ENCODE measurements around the gene HIF1A.
"Not testable (repeated sequence)": the region's sequence is repeated elsewhere in the genome, so short reads cannot be mapped to it uniquely, and the experiment has no call there.

The HIF1A gene

GRCh38 chr14:61739133-61739532 lies 43.8 kb downstream of the HIF1A start:
- Histone ChIP-seq H3K4me3 (ENCODE audit: low read depth, low read length) (no peak overlapping the region), H3K27ac (ENCODE audit: low read depth, low read length) (no peak overlapping the region), H3K9ac (ENCODE audit: low read length) (no peak overlapping the region), H2BK12ac (ENCODE audit: low read length) (no peak overlapping the region), H2AK5ac (ENCODE audit: low read length) (no peak overlapping the region), H3K36me3 (ENCODE audit: control insufficient read depth in 1 of 2, insufficient read depth in 2 of 2, low read length in 2 of 2) (peaks cover 25 to 45% of the 10 kb centered on the region in 2 experiments), H3K9me3 (ENCODE audit: insufficient read depth, low read depth, low read length) (no peaks in the 10 kb centered on the region), H3K27me3 (ENCODE audit: insufficient read depth, low read length) (no peaks in the 10 kb centered on the region), H3K79me2 (ENCODE audit: control insufficient read depth, insufficient read depth, low read length, poor library complexity) (no peaks in the 10 kb centered on the region), H3K4ac (ENCODE audit: low read depth, low read length) (no peak overlapping the region), H3K14ac (ENCODE audit: low read length) (no peak overlapping the region), H4K12ac (ENCODE audit: low read depth, low read length) (no peak overlapping the region), H2BK120ac (ENCODE audit: insufficient read depth, low read length, poor library complexity) (no peak overlapping the region), H4K8ac (ENCODE audit: low read depth, low read length) (no peak overlapping the region), H3K79me1 (ENCODE audit: low read length) (no peaks in the 10 kb centered on the region), H3K23ac (ENCODE audit: low read length) (no peak overlapping the region), H2AFZ (ENCODE audit: insufficient read depth, low read length, poor library complexity) (no peak overlapping the region), H3K18ac (ENCODE audit: low read length) (no peak overlapping the region), H3K4me2 (ENCODE audit: low read length) (no peak overlapping the region), H2BK5ac (ENCODE audit: low read depth, low read length, poor library complexity) (no peak overlapping the region), H4K91ac (ENCODE audit: low read depth, low read length) (no peak overlapping the region), H3K4me1 (ENCODE audit: control insufficient read depth in 1 of 2, insufficient read depth in 2 of 2, low read length in 2 of 2) (no peaks in the 10 kb centered on the region)
- no peak for DNase-seq

- H3K79me2 ChIP-seq (ENCODE audit: control insufficient read depth, insufficient read depth, low read length, poor library complexity), result no peaks in the 10 kb centered on the region
- peaks cover 36 to 45% of the 10 kb centered on the region in 2 experiments for H3K36me3 ChIP-seq (ENCODE audit: control insufficient read depth in 1 of 2, insufficient read depth in 2 of 2, low read length in 2 of 2)
- H2AFZ ChIP-seq (ENCODE audit: insufficient read depth, low read length, poor library complexity), result no peak overlapping the region
- H3K9ac ChIP-seq (ENCODE audit: low read length), result no peak overlapping the region
- no peak overlapping the region for H3K4me2 ChIP-seq (ENCODE audit: low read length)
- no peak overlapping the region for H2AK5ac ChIP-seq (ENCODE audit: low read length)
- no peak overlapping the region for H2BK5ac ChIP-seq (ENCODE audit: low read depth, low read length, poor library complexity)
- no peak overlapping the region for H3K27ac ChIP-seq (ENCODE audit: low read depth, low read length)
- no peak for DNase-seq
- no peak overlapping the region for H4K12ac ChIP-seq (ENCODE audit: low read depth, low read length)
- no peak overlapping the region for H3K23ac ChIP-seq (ENCODE audit: low read length)
- H4K8ac ChIP-seq (ENCODE audit: low read depth, low read length), result no peak overlapping the region
- no peaks in the 10 kb centered on the region for H3K79me1 ChIP-seq (ENCODE audit: low read length)
- H2BK120ac ChIP-seq (ENCODE audit: insufficient read depth, low read length, poor library complexity), result no peak overlapping the region
- no CpG with 5 or more reads among the region's 6 CpGs for WGBS (ENCODE audit: extremely low coverage, insufficient coverage, insufficient read length)
- no peak overlapping the region for H2BK12ac ChIP-seq (ENCODE audit: low read length)
- H3K4ac ChIP-seq (ENCODE audit: low read depth, low read length), result no peak overlapping the region
- H3K14ac ChIP-seq (ENCODE audit: low read length), result no peak overlapping the region
- no peak overlapping the region for H4K91ac ChIP-seq (ENCODE audit: low read depth, low read length)
- no peaks in the 10 kb centered on the region for H3K4me1 ChIP-seq (ENCODE audit: control insufficient read depth in 1 of 2, insufficient read depth in 2 of 2, low read length in 2 of 2)
- no peak overlapping the region for H3K4me3 ChIP-seq (ENCODE audit: low read depth, low read length)
- no peak overlapping the region for H3K18ac ChIP-seq (ENCODE audit: low read length)
- no peaks in the 10 kb centered on the region for H3K9me3 ChIP-seq (ENCODE audit: insufficient read depth, low read depth, low read length)
- no peaks in the 10 kb centered on the region for H3K27me3 ChIP-seq (ENCODE audit: insufficient read depth, low read length)
Measured at GRCh38 chr14:61742371-61742770, 47.1 kb downstream of the HIF1A start.

- Histone ChIP-seq H3K79me2 (ENCODE audit: control insufficient read depth, insufficient read depth, low read length, poor library complexity) (no peaks in the 10 kb centered on the region), H2BK5ac (ENCODE audit: low read depth, low read length, poor library complexity) (no peak overlapping the region), H3K23ac (ENCODE audit: low read length) (no peak overlapping the region), H4K91ac (ENCODE audit: low read depth, low read length) (no peak overlapping the region), H3K18ac (ENCODE audit: low read length) (no peak overlapping the region), H3K9me3 (ENCODE audit: insufficient read depth, low read depth, low read length) (no peaks in the 10 kb centered on the region), H4K12ac (ENCODE audit: low read depth, low read length) (no peak overlapping the region), H3K27ac (ENCODE audit: low read depth, low read length) (no peak overlapping the region), H2BK12ac (ENCODE audit: low read length) (no peak overlapping the region), H4K8ac (ENCODE audit: low read depth, low read length) (no peak overlapping the region), H3K4me3 (ENCODE audit: low read depth, low read length) (no peak overlapping the region), H3K27me3 (ENCODE audit: insufficient read depth, low read length) (no peaks in the 10 kb centered on the region), H2AFZ (ENCODE audit: insufficient read depth, low read length, poor library complexity) (no peak overlapping the region), H3K79me1 (ENCODE audit: low read length) (no peaks in the 10 kb centered on the region), H3K4me1 (ENCODE audit: control insufficient read depth in 1 of 2, insufficient read depth in 2 of 2, low read length in 2 of 2) (no peaks in the 10 kb centered on the region), H3K9ac (ENCODE audit: low read length) (no peak overlapping the region), H3K4me2 (ENCODE audit: low read length) (no peak overlapping the region), H3K4ac (ENCODE audit: low read depth, low read length) (no peak overlapping the region), H3K36me3 (ENCODE audit: control insufficient read depth in 1 of 2, insufficient read depth in 2 of 2, low read length in 2 of 2) (peaks cover 30 to 34% of the 10 kb centered on the region in 2 experiments), H2AK5ac (ENCODE audit: low read length) (no peak overlapping the region), H2BK120ac (ENCODE audit: insufficient read depth, low read length, poor library complexity) (no peak overlapping the region), H3K14ac (ENCODE audit: low read length) (no peak overlapping the region)
- WGBS (ENCODE audit: extremely low coverage, insufficient coverage, insufficient read length), result no CpG with 5 or more reads among the region's 5 CpGs
- DNase-seq, result no peak
Measured at GRCh38 chr14:61744238-61744637, 48.9 kb downstream of the HIF1A start.

- not testable (repeated sequence) for H3K4me2 ChIP-seq (ENCODE audit: low read length); H3K4me3 ChIP-seq (ENCODE audit: low read depth, low read length); H2BK12ac ChIP-seq (ENCODE audit: low read length); H3K27me3 ChIP-seq (ENCODE audit: insufficient read depth, low read length); H3K14ac ChIP-seq (ENCODE audit: low read length); H3K27ac ChIP-seq (ENCODE audit: low read depth, low read length); H2BK5ac ChIP-seq (ENCODE audit: low read depth, low read length, poor library complexity); H3K9me3 ChIP-seq (ENCODE audit: insufficient read depth, low read depth, low read length); H3K23ac ChIP-seq (ENCODE audit: low read length); DNase-seq; H2BK120ac ChIP-seq (ENCODE audit: insufficient read depth, low read length, poor library complexity); H3K9ac ChIP-seq (ENCODE audit: low read length); H3K79me2 ChIP-seq (ENCODE audit: control insufficient read depth, insufficient read depth, low read length, poor library complexity); H3K79me1 ChIP-seq (ENCODE audit: low read length); H2AK5ac ChIP-seq (ENCODE audit: low read length); H3K4ac ChIP-seq (ENCODE audit: low read depth, low read length); H3K4me1 ChIP-seq (ENCODE audit: control insufficient read depth in 1 of 2, insufficient read depth in 2 of 2, low read length in 2 of 2); H3K18ac ChIP-seq (ENCODE audit: low read length); H4K12ac ChIP-seq (ENCODE audit: low read depth, low read length); H4K8ac ChIP-seq (ENCODE audit: low read depth, low read length); H4K91ac ChIP-seq (ENCODE audit: low read depth, low read length); H2AFZ ChIP-seq (ENCODE audit: insufficient read depth, low read length, poor library complexity)
- WGBS (ENCODE audit: extremely low coverage, insufficient coverage, insufficient read length), result no CpG with 5 or more reads among the region's 3 CpGs
- peaks cover 25 to 27% of the 10 kb centered on the region in 2 experiments for H3K36me3 ChIP-seq (ENCODE audit: control insufficient read depth in 1 of 2, insufficient read depth in 2 of 2, low read length in 2 of 2)
Measured at GRCh38 chr14:61746346-61746745, 51.0 kb downstream of the HIF1A start.

Data from trophoblast cell (in vitro differentiated cells and primary cell).